GM12801 (cell line): Measurements from ENCODE around the gene CYTL1.

ENCODE experiments used
- CTCF ChIP-seq: IDR thresholded peaks from one replicate; pipeline ENCODE4 v1.5.1; 2011; ENCODE audit warnings: control low read depth; ENCODE audit not compliant: insufficient read length; ENCODE audit errors: extremely low read depth

CYTL1 gene

GRCh38 chr4:4986841-4987240 lies 32.4 kb downstream of the CYTL1 start:
- no peak for TF ChIP-seq CTCF

GRCh38 chr4:4985844-4986243 lies 33.4 kb downstream of the CYTL1 start:
- no peak for TF ChIP-seq CTCF

GRCh38 chr4:4985036-4985435 lies 34.2 kb downstream of the CYTL1 start:
- TF ChIP-seq CTCF: no peak

GRCh38 chr4:4984186-4984585 lies 35.1 kb downstream of the CYTL1 start:
- TF ChIP-seq CTCF: no peak

- TF ChIP-seq CTCF: no peak
Measured at GRCh38 chr4:4981827-4982226, 37.4 kb downstream of the CYTL1 start.

- TF ChIP-seq CTCF: no peak
Measured at GRCh38 chr4:4981427-4981826, 37.8 kb downstream of the CYTL1 start.

- no peak for TF ChIP-seq CTCF
Measured at GRCh38 chr4:4980621-4981230, 38.5 kb downstream of the CYTL1 start.
